Subcutaneous adipose tissue (tissue), 4 donors: ENCODE results near the gene NCOA7. TPM values are rescaled to one million over a fixed set of nuclear protein-coding genes. Genes with fewer than 3 reads are reported as not detected.

Source experiments
- CTCF ChIP-seq: fragments of 450-650 bp; IDR thresholded peaks from one replicate; pipeline ENCODE4 v1.5.1; 2016; ENCODE audit warnings: low read depth, mild to moderate bottlenecking, control low read depth, antibody characterized with exemption, moderate library complexity
- total RNA-seq, 4 donors: library from RNA; depleted of rRNA; stranded (reverse); fragments of >200 nt; gene quantifications; one replicate each; pipeline ENCODE4 v1.1.0, GENCODE V29; 2016

Gene NCOA7
- total RNA-seq, 4 donors from 2014 or later, result 59.9 to 71.9 (median 62.2) TPM

GRCh38 chr6:125812394-125813292, 21.9 kb downstream of the NCOA7 start:
- TF ChIP-seq CTCF, result no peak

- no peak for TF ChIP-seq CTCF
Observed at GRCh38 chr6:125814481-125814880, 23.7 kb downstream of the NCOA7 start.

GRCh38 chr6:125815080-125815910, 24.5 kb downstream of the NCOA7 start:
- TF ChIP-seq CTCF, result no peak

- no peak for TF ChIP-seq CTCF
Observed at GRCh38 chr6:125816828-125817280, 26.1 kb downstream of the NCOA7 start.

- TF ChIP-seq CTCF, result no peak
Observed at GRCh38 chr6:125818225-125818657, 27.5 kb downstream of the NCOA7 start.

- TF ChIP-seq CTCF, result no peak
Observed at GRCh38 chr6:125818772-125819260, 28.1 kb downstream of the NCOA7 start.
